HCT116 (cell line): Measurements from ENCODE around the gene RYR3. TPM values are rescaled to one million over a fixed set of nuclear protein-coding genes. Genes with fewer than 3 reads are reported as not detected.

Experiments used
- ATAC-seq: fragments of 200-7000 bp; cut with Tn5 transposase; 2 replicates; pipeline ENCODE4 v1.9.1; 2020; ENCODE audit warnings: mild to moderate bottlenecking, moderate library complexity
- BruUV-seq: library from RNA; stranded (reverse); fragments of 400-500 nt; replicated peaks from 2 replicates; lab custom pipeline; 2021; lab: Mats Ljungman, UMichigan
- CTCF ChIA-PET: fragments of 300-600 bp; sonication (Branson Sonifier 250); formaldehyde crosslinking; loops from one replicate; lab custom pipeline; 2021; ENCODE audit warnings: antibody characterized with exemption; lab: Charles Lee
- POLR2A ChIA-PET: fragments of 300-600, 350-600 bp; sonication (Branson Sonifier 250); formaldehyde crosslinking; loops from one replicate; lab custom pipeline; 2021; ENCODE audit warnings: antibody characterized with exemption; lab: Charles Lee
- RAD21 ChIA-PET, 2 experiments: fragments of 300-600 bp; sonication (Branson Sonifier 250); formaldehyde crosslinking; loops; one replicate each; lab custom pipeline; 2023; ENCODE audit warnings: low total read pairs in 2 of 2; ENCODE audit not compliant: uncharacterized antibody in 2 of 2, unreplicated experiment in 2 of 2, low non-redundant PET in 1 of 2; lab: Charles Lee
- DNase-seq: peaks from one replicate; pipeline ENCODE4 v3.0.0-alpha.2; 2010; ENCODE audit warnings: low read depth, low spot score
- H2AFZ ChIP-seq: fragments of 200-600 bp; shearing (Covaris generic), sonication (generic); 2 replicates; pipeline ENCODE4 v1.6.1; 2017; ENCODE audit warnings: low read depth, mixed run types, mixed read lengths, antibody characterized with exemption, low read length; ENCODE audit not compliant: poor library complexity, severe bottlenecking
- H3K27ac ChIP-seq: 2 replicates; pipeline ENCODE4 v1.5.1; 2012; ENCODE audit warnings: low read depth, low read length
- H3K27me3 ChIP-seq: fragments of 200-600 bp; sonication (generic); 2 replicates; pipeline ENCODE4 v1.6.1; 2016; ENCODE audit warnings: mixed run types, low read length, mixed read lengths; ENCODE audit not compliant: insufficient read depth
- H3K36me3 ChIP-seq, 2 experiments: fragments of 200-500 bp in 1 of 2; fragments of 200-600 bp in 1 of 2; sonication (Bioruptor generic) in 1 of 2; sonication (generic) in 1 of 2; 2 replicates each; pipeline versions ENCODE4 v1.5.1 to v1.6.1; 2014 to 2016; ENCODE audit warnings: low read length in 2 of 2, inconsistent platforms in 1 of 2, mixed read lengths in 1 of 2, mixed run types in 1 of 2; ENCODE audit not compliant: insufficient read depth in 2 of 2, control insufficient read depth in 1 of 2
- H3K4me1 ChIP-seq, 2 experiments: fragments of 200-600 bp in 1 of 2; sonication (generic) in 1 of 2; 2 replicates each; pipeline versions ENCODE4 v1.5.1 to v1.6.1; 2012 to 2017; ENCODE audit warnings: low read length in 2 of 2, inconsistent platforms in 1 of 2, mild to moderate bottlenecking in 1 of 2, mixed read lengths in 1 of 2, mixed run types in 1 of 2, moderate library complexity in 1 of 2; ENCODE audit not compliant: insufficient read depth in 2 of 2, control insufficient read depth in 1 of 2
- H3K4me2 ChIP-seq: fragments of 200-600 bp; sonication (generic); 2 replicates; pipeline ENCODE4 v1.6.1; 2017; ENCODE audit warnings: mixed run types, low read length, mixed read lengths
- H3K4me3 ChIP-seq, 2 experiments: fragments of 200-600 bp in 1 of 2; sonication (generic) in 1 of 2; replicated peaks in 1 of 2; 2 replicates each; pipeline ENCODE4 v1.5.1; 2011 to 2016; ENCODE audit warnings: low read length in 2 of 2, control low read depth in 1 of 2, low read depth in 1 of 2, mild to moderate bottlenecking in 1 of 2, mixed read lengths in 1 of 2, mixed run types in 1 of 2
- H3K79me2 ChIP-seq: fragments of 200-600 bp; sonication (generic); 2 replicates; pipeline ENCODE4 v1.6.1; 2017; ENCODE audit warnings: mild to moderate bottlenecking, mixed run types, low read length, moderate library complexity, mixed read lengths; ENCODE audit not compliant: insufficient read depth
- H3K9ac ChIP-seq: fragments of 200-600 bp; sonication (generic); 2 replicates; pipeline ENCODE4 v1.6.1; 2016; ENCODE audit warnings: low read length, mixed read lengths
- H3K9me2 ChIP-seq: fragments of 200-600 bp; sonication (generic), shearing (Covaris generic); 2 replicates; pipeline ENCODE4 v1.6.1; 2017; ENCODE audit warnings: mixed run types, mild to moderate bottlenecking, moderate library complexity; ENCODE audit not compliant: insufficient read depth
- H3K9me3 ChIP-seq, 2 experiments: fragments of 200-500 bp in 1 of 2; fragments of 200-600 bp in 1 of 2; sonication (Bioruptor generic) in 1 of 2; sonication (generic) in 1 of 2; 2 replicates each; pipeline ENCODE4 v1.6.1; 2014 to 2017; ENCODE audit warnings: low read length in 2 of 2, mixed read lengths in 2 of 2, inconsistent platforms in 1 of 2, low read depth in 1 of 2, mild to moderate bottlenecking in 1 of 2, mixed run types in 1 of 2, moderate library complexity in 1 of 2; ENCODE audit not compliant: control insufficient read depth in 1 of 2, insufficient read depth in 1 of 2
- H4K20me1 ChIP-seq: fragments of 200-600 bp; sonication (generic), shearing (Covaris generic); 2 replicates; pipeline ENCODE4 v1.6.1; 2017; ENCODE audit warnings: mixed run types, mild to moderate bottlenecking, moderate library complexity; ENCODE audit not compliant: insufficient read depth
- EZH2 ChIP-seq: fragments of 200-600 bp; sonication (generic); IDR thresholded peaks from 2 replicates; pipeline ENCODE4 v1.6.1; 2017; ENCODE audit warnings: antibody characterized with exemption, mixed run types
- EZH2phosphoT487 ChIP-seq: fragments of 200-600 bp; IDR thresholded peaks from 2 replicates; pipeline ENCODE4 v1.6.1; 2018; ENCODE audit warnings: antibody characterized with exemption, borderline replicate concordance
- FOSL1 ChIP-seq: IDR thresholded peaks from 2 replicates; pipeline ENCODE4 v1.6.1; 2012; ENCODE audit warnings: low read depth
- JUND ChIP-seq: IDR thresholded peaks from 2 replicates; pipeline ENCODE4 v1.6.1; 2012
- POLR2A ChIP-seq: IDR thresholded peaks from 2 replicates; pipeline ENCODE4 v1.7.0; 2011; ENCODE audit warnings: borderline replicate concordance; ENCODE audit not compliant: insufficient read depth, insufficient read length; ENCODE audit errors: extremely low read depth
- POLR2AphosphoS5 ChIP-seq: IDR thresholded peaks from 2 replicates; pipeline ENCODE4 v1.6.1; 2011; ENCODE audit warnings: mild to moderate bottlenecking, low read depth, low read length, moderate library complexity
- RAD21 ChIP-seq: IDR thresholded peaks from 2 replicates; pipeline ENCODE4 v1.6.1; 2012; ENCODE audit warnings: low read depth, mild to moderate bottlenecking
- SP1 ChIP-seq: IDR thresholded peaks from 2 replicates; pipeline ENCODE4 v1.6.1; 2012; ENCODE audit warnings: low read depth
- SRF ChIP-seq: IDR thresholded peaks from 2 replicates; pipeline ENCODE4 v1.6.1; 2012; ENCODE audit warnings: low read depth
- TCF7L2 ChIP-seq: IDR thresholded peaks from 2 replicates; pipeline ENCODE4 v1.7.0; 2011; ENCODE audit warnings: borderline replicate concordance, inconsistent platforms; ENCODE audit not compliant: insufficient read depth, insufficient read length; ENCODE audit errors: extremely low read depth
- YY1 ChIP-seq: IDR thresholded peaks from 2 replicates; pipeline ENCODE4 v1.6.1; 2011; ENCODE audit warnings: low read length, low read depth, moderate library complexity, mild to moderate bottlenecking; ENCODE audit not compliant: insufficient replicate concordance; ENCODE audit errors: extremely low read depth
- ZFX ChIP-seq: fragments of 450-650 bp; IDR thresholded peaks from 2 replicates; pipeline ENCODE4 v1.6.1; 2017
- ZNF274 ChIP-seq: fragments of 200-500 bp; sonication (Bioruptor generic); IDR thresholded peaks from 2 replicates; pipeline ENCODE4 v1.6.1; 2014; ENCODE audit warnings: mild to moderate bottlenecking, low read depth, low read length, inconsistent platforms
- intact Hi-C: fragments of 100-400 bp; cut with micrococcal nuclease; formaldehyde crosslinking; loops from 2 replicates; pipeline ENCODE4 v1.10.0; 2022
- total RNA-seq: library from RNA; stranded (reverse); gene quantifications from one replicate; pipeline ENCODE4 v1.2.1, GENCODE V29; 2021; ENCODE audit not compliant: unreplicated experiment
- TF ChIP-seq, protein P1 (sequence below): IDR thresholded peaks from 2 replicates; pipeline ENCODE4 v1.6.1; 2012
- TF ChIP-seq, protein P2 (sequence below): IDR thresholded peaks from 2 replicates; pipeline ENCODE4 v1.6.1; 2012
- TF ChIP-seq, protein P3 (sequence below): IDR thresholded peaks from 2 replicates; pipeline ENCODE4 v1.6.1; 2012; ENCODE audit warnings: low read depth

RYR3 gene
- total RNA-seq, 1 experiment from 2014 or later, result not detected

DNA sequence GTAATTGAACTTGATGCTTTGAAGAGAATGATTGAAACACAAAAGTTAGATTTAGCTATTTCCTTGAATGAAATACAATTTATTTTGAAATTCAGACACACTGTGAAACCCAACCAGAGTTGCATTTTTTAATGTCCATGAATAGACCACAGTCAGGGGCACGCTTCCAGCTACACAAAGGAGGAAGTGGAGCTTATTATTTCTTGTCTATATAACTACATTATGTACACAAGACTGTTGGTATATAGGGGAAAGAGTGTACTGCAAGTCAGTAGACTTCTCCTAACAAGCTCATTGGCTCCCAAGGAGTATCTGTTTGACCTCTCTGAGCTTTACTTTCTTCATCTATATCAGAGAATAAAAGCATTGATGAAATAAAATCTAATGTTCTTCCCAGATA is 326.2 kb downstream of the RYR3 start:
- no peak overlapping the region for H3K4me3 ChIP-seq
- H3K27me3 ChIP-seq, result peaks cover 96% of the 10 kb centered on the region
- H3K9me2 ChIP-seq, result no peaks in the 10 kb centered on the region
- no peak overlapping the region for H2AFZ ChIP-seq
- CTCF ChIA-PET, result no interaction called here
- ATAC-seq (no peak), DNase-seq (no peak)
- no peak overlapping the region for H3K4me2 ChIP-seq
- H4K20me1 ChIP-seq, result no peaks in the 10 kb centered on the region
- no peaks in the 10 kb centered on the region for H3K79me2 ChIP-seq
- H3K9me3 ChIP-seq, result no peaks in the 10 kb centered on the region
- POLR2A ChIA-PET, result no interaction called here
- RAD21 ChIA-PET, result interaction anchor here in 1 of 2 experiments (0.6 kb wide), 1 partner anchor 393 kb away, joined by 5 read pairs; no protein-coding TSS in a partner anchor
- BruUV-seq, result no TSS peak
- H3K9ac ChIP-seq, result no peak overlapping the region
- intact Hi-C loops, result no loop called here
- no peak for TF ChIP-seq YY1
- TF ChIP-seq EZH2, result no peak
- TF ChIP-seq ZFX, result no peak
- no peak for TF ChIP-seq JUND
- TF ChIP-seq, protein P1, sequence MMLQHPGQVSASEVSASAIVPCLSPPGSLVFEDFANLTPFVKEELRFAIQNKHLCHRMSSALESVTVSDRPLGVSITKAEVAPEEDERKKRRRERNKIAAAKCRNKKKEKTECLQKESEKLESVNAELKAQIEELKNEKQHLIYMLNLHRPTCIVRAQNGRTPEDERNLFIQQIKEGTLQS, result no peak
- no peak for TF ChIP-seq POLR2AphosphoS5
- no peak for TF ChIP-seq SRF
- no peaks in the 10 kb centered on the region for H3K4me1 ChIP-seq
- H3K36me3 ChIP-seq, result no peaks in the 10 kb centered on the region
- H3K27ac ChIP-seq, result no peak overlapping the region

DNA sequence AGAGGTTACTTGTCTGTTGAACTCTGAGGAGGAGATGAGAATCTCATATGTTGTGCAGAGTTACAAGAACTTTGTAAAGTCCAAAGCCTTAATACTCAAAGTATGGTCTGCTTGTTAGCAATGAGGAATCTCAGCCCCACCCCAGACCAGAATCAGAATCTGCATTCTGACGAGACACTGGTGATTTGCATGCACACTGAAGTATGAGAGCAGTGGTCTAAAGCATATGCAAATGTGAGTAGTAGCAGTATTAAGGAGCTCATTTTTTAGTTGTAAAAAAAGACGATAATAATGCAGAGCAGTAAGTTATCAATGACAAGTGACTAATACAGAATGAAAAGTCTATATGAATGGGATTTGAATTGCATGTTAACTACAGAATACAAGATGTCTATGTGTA is 327.7 kb downstream of the RYR3 start:
- ATAC-seq, result no peak
- POLR2A ChIA-PET, result no interaction called here
- no peak overlapping the region for H3K4me3 ChIP-seq
- H3K36me3 ChIP-seq, result no peaks in the 10 kb centered on the region
- no peak overlapping the region for H3K27ac ChIP-seq
- H3K9me2 ChIP-seq, result no peaks in the 10 kb centered on the region
- no peaks in the 10 kb centered on the region for H3K4me1 ChIP-seq
- DNase-seq, result no peak
- H3K9me3 ChIP-seq, result no peaks in the 10 kb centered on the region
- BruUV-seq, result no TSS peak
- TF ChIP-seq ZFX (no peak), EZH2 (no peak), SP1 (no peak), YY1 (no peak), POLR2A (no peak), TCF7L2 (no peak), POLR2AphosphoS5 (no peak), RAD21 (no peak), FOSL1 (no peak), EZH2phosphoT487 (no peak), ZNF274 (no peak)
- TF ChIP-seq, protein P2, sequence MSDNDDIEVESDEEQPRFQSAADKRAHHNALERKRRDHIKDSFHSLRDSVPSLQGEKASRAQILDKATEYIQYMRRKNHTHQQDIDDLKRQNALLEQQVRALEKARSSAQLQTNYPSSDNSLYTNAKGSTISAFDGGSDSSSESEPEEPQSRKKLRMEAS, result no peak
- TF ChIP-seq, protein P3, sequence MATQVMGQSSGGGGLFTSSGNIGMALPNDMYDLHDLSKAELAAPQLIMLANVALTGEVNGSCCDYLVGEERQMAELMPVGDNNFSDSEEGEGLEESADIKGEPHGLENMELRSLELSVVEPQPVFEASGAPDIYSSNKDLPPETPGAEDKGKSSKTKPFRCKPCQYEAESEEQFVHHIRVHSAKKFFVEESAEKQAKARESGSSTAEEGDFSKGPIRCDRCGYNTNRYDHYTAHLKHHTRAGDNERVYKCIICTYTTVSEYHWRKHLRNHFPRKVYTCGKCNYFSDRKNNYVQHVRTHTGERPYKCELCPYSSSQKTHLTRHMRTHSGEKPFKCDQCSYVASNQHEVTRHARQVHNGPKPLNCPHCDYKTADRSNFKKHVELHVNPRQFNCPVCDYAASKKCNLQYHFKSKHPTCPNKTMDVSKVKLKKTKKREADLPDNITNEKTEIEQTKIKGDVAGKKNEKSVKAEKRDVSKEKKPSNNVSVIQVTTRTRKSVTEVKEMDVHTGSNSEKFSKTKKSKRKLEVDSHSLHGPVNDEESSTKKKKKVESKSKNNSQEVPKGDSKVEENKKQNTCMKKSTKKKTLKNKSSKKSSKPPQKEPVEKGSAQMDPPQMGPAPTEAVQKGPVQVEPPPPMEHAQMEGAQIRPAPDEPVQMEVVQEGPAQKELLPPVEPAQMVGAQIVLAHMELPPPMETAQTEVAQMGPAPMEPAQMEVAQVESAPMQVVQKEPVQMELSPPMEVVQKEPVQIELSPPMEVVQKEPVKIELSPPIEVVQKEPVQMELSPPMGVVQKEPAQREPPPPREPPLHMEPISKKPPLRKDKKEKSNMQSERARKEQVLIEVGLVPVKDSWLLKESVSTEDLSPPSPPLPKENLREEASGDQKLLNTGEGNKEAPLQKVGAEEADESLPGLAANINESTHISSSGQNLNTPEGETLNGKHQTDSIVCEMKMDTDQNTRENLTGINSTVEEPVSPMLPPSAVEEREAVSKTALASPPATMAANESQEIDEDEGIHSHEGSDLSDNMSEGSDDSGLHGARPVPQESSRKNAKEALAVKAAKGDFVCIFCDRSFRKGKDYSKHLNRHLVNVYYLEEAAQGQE, result no peak
- CTCF ChIA-PET, result interaction anchor here (0.6 kb wide), 1 partner anchor 391 kb away, joined by 3 read pairs; no protein-coding TSS in a partner anchor
- H3K9ac ChIP-seq, result no peak overlapping the region
- no peak overlapping the region for H3K4me2 ChIP-seq
- peaks cover 96% of the 10 kb centered on the region for H3K27me3 ChIP-seq
- no peaks in the 10 kb centered on the region for H3K79me2 ChIP-seq
- no peak overlapping the region for H2AFZ ChIP-seq
- intact Hi-C loops, result no loop called here
- RAD21 ChIA-PET, result no interaction called here
- no peaks in the 10 kb centered on the region for H4K20me1 ChIP-seq
